Neural cell (in vitro differentiated cells): ENCODE results near the gene UBR7. TPM values are rescaled to one million over a fixed set of nuclear protein-coding genes. Genes with fewer than 3 reads are reported as not detected.

Experiments used
- H2AFZ ChIP-seq: fragments of 200-600, 300-800 bp; sonication (generic), shearing (Covaris generic); 2 replicates; pipeline ENCODE4 v1.6.0; 2014; ENCODE audit warnings: low read depth, mild to moderate bottlenecking, antibody characterized with exemption, low read length, moderate library complexity
- H3F3A ChIP-seq: fragments of 200-600 bp; shearing (Covaris generic); 2 replicates; pipeline ENCODE4 v1.6.1; 2016; ENCODE audit warnings: mild to moderate bottlenecking, moderate library complexity, mixed read lengths, antibody characterized with exemption, low read length; ENCODE audit not compliant: insufficient read depth, poor library complexity, severe bottlenecking
- H3K27ac ChIP-seq: fragments of 200-600, 300-800 bp; sonication (generic), shearing (Covaris generic); 2 replicates; pipeline ENCODE4 v1.5.1; 2014; ENCODE audit warnings: mild to moderate bottlenecking, low read length, moderate library complexity
- H3K27me3 ChIP-seq: fragments of 300-800, 200-600 bp; sonication (generic), shearing (Covaris generic); 2 replicates; pipeline ENCODE4 v1.6.0; 2014; ENCODE audit warnings: mild to moderate bottlenecking, low read depth, low read length, moderate library complexity; ENCODE audit not compliant: insufficient read depth
- H3K36me3 ChIP-seq: fragments of 300-800, 200-600 bp; sonication (generic), shearing (Covaris generic); 2 replicates; pipeline ENCODE4 v1.5.1; 2014; ENCODE audit warnings: mild to moderate bottlenecking, antibody characterized with exemption, low read length, moderate library complexity; ENCODE audit not compliant: insufficient read depth
- H3K4me2 ChIP-seq: fragments of 300-800, 200-600 bp; sonication (generic), shearing (Covaris generic); 2 replicates; pipeline ENCODE4 v1.6.0; 2014; ENCODE audit warnings: mild to moderate bottlenecking, low read length
- H3K4me3 ChIP-seq: fragments of 300-800, 200-600 bp; sonication (generic), shearing (Covaris generic); 2 replicates; pipeline ENCODE4 v1.5.1; 2014; ENCODE audit warnings: mild to moderate bottlenecking, low read length, moderate library complexity
- H3K79me2 ChIP-seq: fragments of 200-600 bp; shearing (Covaris generic); replicated peaks from 2 replicates; pipeline ENCODE4 v1.6.0; 2014; ENCODE audit warnings: mild to moderate bottlenecking, low read length, moderate library complexity; ENCODE audit not compliant: insufficient read depth
- H3K9ac ChIP-seq: fragments of 300-800, 200-600 bp; sonication (generic), shearing (Covaris generic); 2 replicates; pipeline ENCODE4 v1.6.1; 2016; ENCODE audit warnings: mild to moderate bottlenecking, low read length, mixed read lengths
- H3K9me2 ChIP-seq: fragments of 200-600 bp; shearing (Covaris generic); 2 replicates; pipeline ENCODE4 v1.6.1; 2016; ENCODE audit warnings: mild to moderate bottlenecking, low read length, mixed read lengths; ENCODE audit not compliant: insufficient read depth
- H3K9me3 ChIP-seq: fragments of 200-600, 300-800 bp; sonication (generic), shearing (Covaris generic); 2 replicates; pipeline ENCODE4 v1.6.1; 2016; ENCODE audit warnings: mild to moderate bottlenecking, mixed run types, low read length, moderate library complexity, mixed read lengths
- H4K20me1 ChIP-seq: fragments of 200-600 bp; shearing (Covaris generic); 2 replicates; pipeline ENCODE4 v1.6.1; 2016; ENCODE audit warnings: mild to moderate bottlenecking, mixed run types; ENCODE audit not compliant: insufficient read depth
- EP300 ChIP-seq: fragments of 450-650 bp; conservative IDR thresholded peaks from 2 replicates; pipeline ENCODE4 v1.6.1; 2014; ENCODE audit warnings: antibody characterized with exemption, mild to moderate bottlenecking, moderate library complexity; ENCODE audit not compliant: poor library complexity, severe bottlenecking
- EZH2 ChIP-seq: fragments of 200-600, 300-800 bp; shearing (Covaris generic), sonication (generic); IDR thresholded peaks from 2 replicates; pipeline ENCODE4 v1.6.1; 2014; ENCODE audit warnings: antibody characterized with exemption, low read length, borderline replicate concordance, mild to moderate bottlenecking; ENCODE audit not compliant: insufficient read depth, poor library complexity, severe bottlenecking
- MXI1 ChIP-seq: fragments of 450-650 bp; conservative IDR thresholded peaks from 2 replicates; pipeline ENCODE4 v1.6.1; 2014; ENCODE audit warnings: antibody characterized with exemption, mild to moderate bottlenecking; ENCODE audit not compliant: poor library complexity, severe bottlenecking
- POLR2AphosphoS5 ChIP-seq: IDR thresholded peaks from 2 replicates; pipeline ENCODE4 v1.6.1; 2012
- RAD21 ChIP-seq: fragments of 450-650 bp; conservative IDR thresholded peaks from 2 replicates; pipeline ENCODE4 v1.6.1; 2014; ENCODE audit warnings: antibody characterized with exemption, mild to moderate bottlenecking, moderate library complexity
- SMC3 ChIP-seq: fragments of 450-650 bp; conservative IDR thresholded peaks from 2 replicates; pipeline ENCODE4 v1.6.1; 2014; ENCODE audit warnings: antibody characterized with exemption, mild to moderate bottlenecking, moderate library complexity; ENCODE audit not compliant: poor library complexity
- TAF1 ChIP-seq: IDR thresholded peaks from 2 replicates; pipeline ENCODE4 v1.6.1; 2012; ENCODE audit warnings: low read depth
- polyA plus RNA-seq: library from polyadenylated mRNA; depleted of rRNA; stranded (reverse); fragments of >200 nt; gene quantifications from 2 replicates; pipeline ENCODE4 v1.2.3, GENCODE V29; 2014
- TF ChIP-seq, protein P1 (sequence below): IDR thresholded peaks from 2 replicates; pipeline ENCODE4 v1.6.1; 2012; ENCODE audit warnings: borderline replicate concordance
- TF ChIP-seq, protein P2 (sequence below): fragments of 450-650 bp; IDR thresholded peaks from 2 replicates; pipeline ENCODE4 v1.5.1; 2014; ENCODE audit warnings: antibody characterized with exemption, mild to moderate bottlenecking, moderate library complexity; ENCODE audit not compliant: poor library complexity, severe bottlenecking

Gene UBR7
- polyA plus RNA-seq, 1 donor from 2014 or later = 34.8 TPM

DNA sequence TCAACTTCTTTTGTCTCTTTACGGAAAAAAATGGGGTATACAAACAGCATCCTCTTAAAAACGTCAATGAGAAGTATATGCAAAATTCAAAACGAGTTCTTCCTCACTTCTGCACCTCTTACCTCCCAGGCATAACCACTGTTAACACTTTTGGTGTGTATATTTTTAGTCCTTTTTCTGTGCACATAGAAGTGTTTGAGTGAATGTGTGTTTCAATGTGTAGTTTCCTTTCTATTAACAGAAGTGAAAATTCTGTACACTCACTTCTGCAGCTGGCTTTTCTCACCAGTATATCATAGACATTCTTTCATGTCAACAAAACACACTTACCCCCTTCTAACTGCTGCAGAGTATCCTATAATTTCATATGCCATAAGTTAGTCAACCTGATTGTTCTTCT lies 5.4 kb downstream of the UBR7 start:
- H3K4me3 ChIP-seq = no peak overlapping the region
- H2AFZ ChIP-seq = no peak overlapping the region
- H3K4me2 ChIP-seq = no peak overlapping the region
- H3K9me2 ChIP-seq = no peaks in the 10 kb centered on the region
- no peaks in the 10 kb centered on the region for H3F3A ChIP-seq
- no peak overlapping the region for H3K27ac ChIP-seq
- no peak overlapping the region for H3K9ac ChIP-seq
- H3K36me3 ChIP-seq = no peaks in the 10 kb centered on the region
- TF ChIP-seq, protein P1, sequence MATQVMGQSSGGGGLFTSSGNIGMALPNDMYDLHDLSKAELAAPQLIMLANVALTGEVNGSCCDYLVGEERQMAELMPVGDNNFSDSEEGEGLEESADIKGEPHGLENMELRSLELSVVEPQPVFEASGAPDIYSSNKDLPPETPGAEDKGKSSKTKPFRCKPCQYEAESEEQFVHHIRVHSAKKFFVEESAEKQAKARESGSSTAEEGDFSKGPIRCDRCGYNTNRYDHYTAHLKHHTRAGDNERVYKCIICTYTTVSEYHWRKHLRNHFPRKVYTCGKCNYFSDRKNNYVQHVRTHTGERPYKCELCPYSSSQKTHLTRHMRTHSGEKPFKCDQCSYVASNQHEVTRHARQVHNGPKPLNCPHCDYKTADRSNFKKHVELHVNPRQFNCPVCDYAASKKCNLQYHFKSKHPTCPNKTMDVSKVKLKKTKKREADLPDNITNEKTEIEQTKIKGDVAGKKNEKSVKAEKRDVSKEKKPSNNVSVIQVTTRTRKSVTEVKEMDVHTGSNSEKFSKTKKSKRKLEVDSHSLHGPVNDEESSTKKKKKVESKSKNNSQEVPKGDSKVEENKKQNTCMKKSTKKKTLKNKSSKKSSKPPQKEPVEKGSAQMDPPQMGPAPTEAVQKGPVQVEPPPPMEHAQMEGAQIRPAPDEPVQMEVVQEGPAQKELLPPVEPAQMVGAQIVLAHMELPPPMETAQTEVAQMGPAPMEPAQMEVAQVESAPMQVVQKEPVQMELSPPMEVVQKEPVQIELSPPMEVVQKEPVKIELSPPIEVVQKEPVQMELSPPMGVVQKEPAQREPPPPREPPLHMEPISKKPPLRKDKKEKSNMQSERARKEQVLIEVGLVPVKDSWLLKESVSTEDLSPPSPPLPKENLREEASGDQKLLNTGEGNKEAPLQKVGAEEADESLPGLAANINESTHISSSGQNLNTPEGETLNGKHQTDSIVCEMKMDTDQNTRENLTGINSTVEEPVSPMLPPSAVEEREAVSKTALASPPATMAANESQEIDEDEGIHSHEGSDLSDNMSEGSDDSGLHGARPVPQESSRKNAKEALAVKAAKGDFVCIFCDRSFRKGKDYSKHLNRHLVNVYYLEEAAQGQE = no peak
- TF ChIP-seq, protein P2, sequence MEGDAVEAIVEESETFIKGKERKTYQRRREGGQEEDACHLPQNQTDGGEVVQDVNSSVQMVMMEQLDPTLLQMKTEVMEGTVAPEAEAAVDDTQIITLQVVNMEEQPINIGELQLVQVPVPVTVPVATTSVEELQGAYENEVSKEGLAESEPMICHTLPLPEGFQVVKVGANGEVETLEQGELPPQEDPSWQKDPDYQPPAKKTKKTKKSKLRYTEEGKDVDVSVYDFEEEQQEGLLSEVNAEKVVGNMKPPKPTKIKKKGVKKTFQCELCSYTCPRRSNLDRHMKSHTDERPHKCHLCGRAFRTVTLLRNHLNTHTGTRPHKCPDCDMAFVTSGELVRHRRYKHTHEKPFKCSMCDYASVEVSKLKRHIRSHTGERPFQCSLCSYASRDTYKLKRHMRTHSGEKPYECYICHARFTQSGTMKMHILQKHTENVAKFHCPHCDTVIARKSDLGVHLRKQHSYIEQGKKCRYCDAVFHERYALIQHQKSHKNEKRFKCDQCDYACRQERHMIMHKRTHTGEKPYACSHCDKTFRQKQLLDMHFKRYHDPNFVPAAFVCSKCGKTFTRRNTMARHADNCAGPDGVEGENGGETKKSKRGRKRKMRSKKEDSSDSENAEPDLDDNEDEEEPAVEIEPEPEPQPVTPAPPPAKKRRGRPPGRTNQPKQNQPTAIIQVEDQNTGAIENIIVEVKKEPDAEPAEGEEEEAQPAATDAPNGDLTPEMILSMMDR = no peak
- TF ChIP-seq EZH2 (no peak), RAD21 (no peak), SMC3 (no peak), MXI1 (no peak), TAF1 (no peak), POLR2AphosphoS5 (no peak), EP300 (no peak)
- no peaks in the 10 kb centered on the region for H3K9me3 ChIP-seq
- no peaks in the 10 kb centered on the region for H3K27me3 ChIP-seq
- H4K20me1 ChIP-seq = no peaks in the 10 kb centered on the region
- peaks cover 21% of the 10 kb centered on the region for H3K79me2 ChIP-seq

GRCh38 chr14:93214598-93214997 lies 7.5 kb downstream of the UBR7 start:
- H3K4me3 ChIP-seq = no peak overlapping the region
- H3K27me3 ChIP-seq = no peaks in the 10 kb centered on the region
- no peaks in the 10 kb centered on the region for H3K79me2 ChIP-seq
- TF ChIP-seq, protein P2 = no peak
- no peak for TF ChIP-seq EZH2
- no peak for TF ChIP-seq MXI1
- TF ChIP-seq RAD21 = no peak
- no peak for TF ChIP-seq TAF1
- no peak for TF ChIP-seq POLR2AphosphoS5
- TF ChIP-seq, protein P1 = no peak
- TF ChIP-seq SMC3 = no peak
- no peak for TF ChIP-seq EP300
- no peaks in the 10 kb centered on the region for H3K9me3 ChIP-seq
- H3K9me2 ChIP-seq = no peaks in the 10 kb centered on the region
- no peak overlapping the region for H3K27ac ChIP-seq
- no peaks in the 10 kb centered on the region for H3F3A ChIP-seq
- no peaks in the 10 kb centered on the region for H3K36me3 ChIP-seq
- H2AFZ ChIP-seq = no peak overlapping the region
- H4K20me1 ChIP-seq = no peaks in the 10 kb centered on the region
- H3K4me2 ChIP-seq = no peak overlapping the region
- H3K9ac ChIP-seq = no peak overlapping the region
